ENCODE measurements around the gene ITCH.

The ITCH gene

GRCh38 chr20:34532756-34533155 is 169.7 kb downstream of the ITCH start:
- no peak for DNase-seq (ENCODE audit: low read depth)

GRCh38 chr20:34534391-34535165 is 171.5 kb downstream of the ITCH start:
- no peak for DNase-seq (ENCODE audit: low read depth)

- no peak for DNase-seq (ENCODE audit: low read depth)
These were observed 172.3 kb downstream of the ITCH start for GRCh38 chr20:34535301-34535840.

- no peak for DNase-seq (ENCODE audit: low read depth)
These were observed 172.8 kb downstream of the ITCH start for GRCh38 chr20:34535857-34536256.

GRCh38 chr20:34536798-34537394 is 173.8 kb downstream of the ITCH start:
- peak; percentile 20 for DNase-seq (ENCODE audit: low read depth)

- no peak for DNase-seq (ENCODE audit: low read depth)
These were observed 174.6 kb downstream of the ITCH start for GRCh38 chr20:34537651-34538050.

- peak; percentile 49 for DNase-seq (ENCODE audit: low read depth)
These were observed 175.6 kb downstream of the ITCH start for GRCh38 chr20:34538671-34539123.

GRCh38 chr20:34539756-34540155 is 176.7 kb downstream of the ITCH start:
- DNase-seq (ENCODE audit: low read depth): no peak

- no peak for DNase-seq (ENCODE audit: low read depth)
These were observed 177.7 kb downstream of the ITCH start for GRCh38 chr20:34540596-34541263.

- DNase-seq (ENCODE audit: low read depth): no peak
These were observed 178.3 kb downstream of the ITCH start for GRCh38 chr20:34541264-34541901.

- no peak for DNase-seq (ENCODE audit: low read depth)
These were observed 178.8 kb downstream of the ITCH start for GRCh38 chr20:34541917-34542316.

- DNase-seq (ENCODE audit: low read depth): no peak
These were observed 179.4 kb downstream of the ITCH start for GRCh38 chr20:34542439-34542838.

- no peak for DNase-seq (ENCODE audit: low read depth)
These were observed 180.5 kb downstream of the ITCH start for GRCh38 chr20:34543463-34544056.

GRCh38 chr20:34544109-34544796 is 181.2 kb downstream of the ITCH start:
- no peak for DNase-seq (ENCODE audit: low read depth)

GRCh38 chr20:34546751-34547181 is 183.7 kb downstream of the ITCH start:
- DNase-seq (ENCODE audit: low read depth): no peak

- DNase-seq (ENCODE audit: low read depth): no peak
These were observed 185.0 kb downstream of the ITCH start for GRCh38 chr20:34547844-34548613.

- DNase-seq (ENCODE audit: low read depth): no peak
These were observed 186.3 kb downstream of the ITCH start for GRCh38 chr20:34549291-34549928.

GRCh38 chr20:34549929-34550305 is 186.8 kb downstream of the ITCH start:
- no peak for DNase-seq (ENCODE audit: low read depth)

GRCh38 chr20:34552569-34552968 is 189.5 kb downstream of the ITCH start:
- no peak for DNase-seq (ENCODE audit: low read depth)

- DNase-seq (ENCODE audit: low read depth): no peak
These were observed 190.3 kb downstream of the ITCH start for GRCh38 chr20:34553366-34553867.
